MM.1S (cell line): ENCODE measurements around the gene PRSS36.

Experiments used
- CTCF ChIP-seq: fragments of 300-600 bp; sonication (generic); IDR thresholded peaks from 2 replicates; pipeline ENCODE4 v1.5.1; 2016; ENCODE audit warnings: antibody characterized with exemption, low read length, mixed read lengths
- EZH2phosphoT487 ChIP-seq: fragments of 300-600 bp; sonication (generic); IDR thresholded peaks from 2 replicates; pipeline ENCODE4 v1.6.1; 2018; ENCODE audit warnings: antibody characterized with exemption, low read length

GRCh38 chr16:31134625-31135534 lies 15.0 kb downstream of the PRSS36 start:
- TF ChIP-seq CTCF (no peak), EZH2phosphoT487 (no peak)
